GM23248 (cell line): Measurements from ENCODE around the gene CERKL.

ENCODE experiments used
- EZH2 ChIP-seq: fragments of 200-600 bp; sonication (generic); IDR thresholded peaks from 2 replicates; pipeline ENCODE4 v1.6.1; 2018; ENCODE audit warnings: antibody characterized with exemption, mild to moderate bottlenecking; ENCODE audit not compliant: insufficient read depth, poor library complexity, severe bottlenecking
- EZH2phosphoT487 ChIP-seq: fragments of 200-600 bp; sonication (generic); IDR thresholded peaks from 2 replicates; pipeline ENCODE4 v1.6.1; 2018; ENCODE audit warnings: antibody characterized with exemption, moderate library complexity, mild to moderate bottlenecking, low read depth; ENCODE audit not compliant: insufficient read depth

GRCh38 chr2:181581534-181581933 lies 75.4 kb downstream of the CERKL start:
- no peak for TF ChIP-seq EZH2
- TF ChIP-seq EZH2phosphoT487: no peak
